GM19468 (cell line): Measurements from ENCODE around the gene SHC2.
"Not testable (repeated sequence)": the region's sequence is repeated elsewhere in the genome, so short reads cannot be mapped to it uniquely, and the experiment has no call there.

Experiments used
- ATAC-seq: cut with Tn5 transposase; IDR thresholded peaks from one replicate; pipeline ENCODE4 v1.9.1; 2021; ENCODE audit warnings: mild to moderate bottlenecking, moderate library complexity, moderate number of reproducible peaks; ENCODE audit not compliant: unreplicated experiment; ENCODE audit errors: extremely low read depth

The SHC2 gene

DNA sequence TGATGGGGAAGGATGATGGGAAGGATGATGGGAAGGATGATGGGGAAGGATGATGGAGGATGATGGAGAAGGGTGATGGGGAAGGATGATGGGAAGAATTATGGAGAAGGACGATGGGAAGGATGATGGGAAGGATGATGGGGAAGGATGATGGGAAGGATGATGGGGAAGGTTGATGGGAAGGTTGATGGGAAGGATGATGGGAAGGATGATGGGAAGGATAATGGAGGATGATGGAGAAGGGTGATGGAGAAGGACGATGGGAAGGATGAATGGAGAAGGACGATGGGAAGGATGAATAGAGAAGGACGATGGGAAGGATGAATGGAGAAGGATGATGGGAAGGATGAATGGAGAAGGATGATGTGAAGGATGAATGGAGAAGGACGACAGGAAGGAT lies 65.4 kb downstream of the SHC2 start:
- no peak for ATAC-seq

DNA sequence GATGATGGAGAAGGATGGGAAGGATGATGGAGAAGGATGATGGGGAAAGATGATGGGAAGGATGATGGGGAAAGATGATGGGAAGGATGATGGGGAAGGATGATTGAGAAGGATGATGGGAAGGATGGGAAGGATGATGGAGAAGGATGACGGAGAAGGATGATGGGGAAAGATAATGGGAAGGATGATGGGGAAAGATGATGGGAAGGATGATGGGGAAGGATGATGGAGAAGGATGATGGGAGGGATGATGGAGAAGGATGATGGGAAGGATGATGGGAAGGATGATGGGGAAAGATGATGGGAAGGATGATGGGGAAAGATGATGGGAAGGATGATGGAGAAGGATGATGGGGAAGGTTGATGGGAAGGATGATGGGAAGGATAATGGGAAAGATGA lies 66.0 kb downstream of the SHC2 start:
- ATAC-seq, result not testable (repeated sequence)

DNA sequence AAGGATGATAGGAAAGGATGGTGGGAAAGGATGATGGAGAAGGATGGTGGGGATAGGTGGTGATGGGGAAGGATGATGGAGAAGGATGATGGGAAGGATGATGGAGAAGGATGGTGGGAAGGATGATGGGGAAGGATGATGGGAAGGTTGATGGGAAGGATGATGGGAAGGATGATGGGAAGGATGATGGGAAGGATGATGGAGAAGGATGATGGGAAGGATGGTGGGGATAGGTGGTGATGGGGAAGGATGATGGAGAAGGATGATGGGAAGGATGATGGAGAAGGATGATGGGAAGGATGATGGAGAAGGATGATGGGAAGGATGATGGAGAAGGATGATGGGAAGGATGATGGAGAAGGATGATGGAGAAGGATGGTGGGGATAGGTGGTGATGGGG lies 67.3 kb downstream of the SHC2 start:
- not testable (repeated sequence) for ATAC-seq

DNA sequence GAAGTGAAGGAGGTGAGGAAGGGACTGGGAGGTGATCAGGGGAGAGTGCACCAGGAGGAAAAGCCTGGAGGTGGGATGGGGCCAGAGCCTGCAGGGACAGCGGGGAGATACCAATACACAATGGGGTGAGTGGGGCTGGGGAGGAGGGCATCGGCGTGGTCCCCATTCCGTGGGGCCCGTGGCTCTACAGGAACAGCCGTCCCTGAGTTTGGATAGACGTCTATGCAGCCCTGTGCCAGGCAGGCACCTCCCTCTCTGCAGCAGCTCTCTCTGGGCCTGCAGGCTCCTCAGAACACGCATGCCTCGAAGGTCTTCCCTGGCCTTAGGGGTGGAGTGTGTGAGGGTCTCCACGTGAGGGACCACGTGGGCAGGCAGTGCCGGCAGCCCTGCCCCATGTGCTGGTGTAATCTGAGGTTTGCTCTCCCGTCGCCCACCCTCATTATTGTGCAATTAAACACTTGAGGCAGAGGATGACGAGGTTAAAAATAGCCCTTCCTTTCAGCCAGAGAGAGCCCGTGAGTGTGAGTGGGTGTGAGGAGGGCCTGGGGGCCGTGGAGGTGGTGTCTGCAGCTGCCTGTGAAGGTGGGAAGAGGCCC lies 68.4 kb downstream of the SHC2 start:
- ATAC-seq, result no peak

DNA sequence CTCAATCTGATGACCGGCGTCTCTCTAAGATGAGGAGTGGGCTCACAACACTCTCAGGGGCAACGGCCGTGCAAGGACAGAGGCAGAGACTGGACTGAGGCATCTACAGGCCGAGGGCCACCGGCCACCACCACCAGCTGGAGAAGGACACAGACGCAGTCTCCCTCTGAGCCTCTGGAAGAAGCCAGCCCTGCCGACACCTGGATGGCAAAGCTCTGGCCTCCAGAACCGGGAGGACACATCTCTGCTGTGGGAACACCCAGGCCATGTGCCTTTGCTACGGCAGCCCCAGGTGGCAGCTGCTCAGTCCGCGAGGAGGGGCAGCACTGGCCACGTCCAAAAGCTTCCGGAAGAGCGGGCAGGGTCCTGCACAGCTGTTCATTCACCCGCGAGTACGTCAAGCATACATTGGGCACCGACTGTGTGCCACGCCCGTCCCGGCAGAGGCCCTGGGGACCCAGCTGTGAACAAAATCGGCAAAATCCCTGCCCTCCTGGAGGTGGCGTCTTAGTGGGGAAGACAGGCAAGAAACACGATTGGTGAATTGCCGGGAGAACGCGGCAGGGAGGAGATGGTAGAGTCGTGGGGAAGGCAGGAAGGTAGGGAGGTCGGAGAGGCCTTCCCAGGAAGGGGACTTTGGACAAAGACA lies 69.0 kb downstream of the SHC2 start:
- ATAC-seq, result no peak

DNA sequence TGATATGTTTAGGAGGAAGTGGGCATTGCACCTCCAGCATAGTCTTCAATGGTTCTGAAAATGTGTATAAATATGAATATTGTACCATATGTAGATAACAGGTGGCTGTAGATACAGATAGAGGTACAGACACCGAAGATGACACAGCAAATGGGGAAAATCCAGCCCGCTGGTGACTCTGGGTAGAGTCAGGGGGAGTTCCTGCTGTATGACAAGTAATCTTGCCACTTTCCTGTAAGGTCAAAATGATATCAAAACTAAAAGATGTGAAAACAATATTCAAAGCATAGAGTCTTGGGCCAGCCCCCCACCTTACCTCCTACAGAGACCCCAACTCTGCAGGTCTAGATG lies 69.7 kb downstream of the SHC2 start:
- no peak for ATAC-seq

DNA sequence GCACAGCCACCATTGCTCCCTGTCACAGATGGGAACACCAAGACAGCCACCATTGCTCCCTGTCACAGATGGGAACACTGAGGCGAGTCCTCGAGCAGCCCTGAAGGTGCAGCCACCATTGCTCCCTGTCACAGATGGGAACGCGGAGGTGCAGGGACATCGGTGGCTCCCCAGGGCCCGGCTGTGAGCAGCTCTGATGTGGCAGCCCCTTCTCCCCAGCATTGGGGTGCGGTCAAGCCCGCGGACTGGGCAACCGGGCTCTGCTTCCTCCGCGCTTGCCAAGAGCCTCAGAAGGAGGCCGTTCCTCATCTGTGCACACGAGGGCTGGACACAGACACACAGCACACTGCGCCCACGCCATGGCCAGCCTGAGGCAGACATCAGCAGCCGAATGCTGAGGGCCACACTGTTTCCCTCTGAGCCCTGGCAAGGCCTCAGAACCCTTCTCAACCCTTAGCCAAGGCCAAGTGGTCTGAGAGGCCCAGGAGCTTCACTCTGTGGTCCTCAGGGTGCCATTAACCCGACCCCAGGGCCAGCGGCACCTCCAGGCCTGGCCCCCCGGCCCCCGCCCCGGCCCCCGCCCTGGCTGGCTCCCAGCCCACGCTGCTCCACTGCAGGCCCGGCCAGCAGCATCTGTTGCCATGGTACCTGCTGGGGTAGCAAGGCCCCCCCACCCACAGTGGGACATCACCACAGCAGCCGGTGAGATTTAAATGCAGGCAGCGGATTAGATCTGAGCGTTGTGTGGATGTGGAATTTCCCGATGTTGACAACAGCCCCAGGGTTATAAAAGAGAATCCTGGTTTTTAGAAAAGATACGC lies 70.2 kb downstream of the SHC2 start:
- ATAC-seq, result no peak

DNA sequence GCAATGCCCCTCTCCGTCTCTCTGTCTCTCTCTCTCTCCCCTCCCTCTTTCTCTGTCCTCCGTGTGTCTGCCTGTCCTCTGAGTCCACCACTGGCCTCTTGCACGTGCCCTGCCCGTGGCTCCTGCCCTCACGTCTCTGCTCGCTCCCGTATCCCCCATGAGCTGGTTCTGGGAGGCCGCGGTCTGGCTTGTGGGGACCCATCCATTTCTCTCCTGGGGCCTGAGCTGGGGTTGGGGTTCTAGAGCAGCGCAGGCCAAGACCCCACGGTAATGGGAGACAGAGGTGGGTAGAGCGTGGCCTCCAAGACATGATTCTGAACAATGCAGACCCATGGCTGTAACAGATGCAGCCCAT lies 70.9 kb downstream of the SHC2 start:
- no peak for ATAC-seq

DNA sequence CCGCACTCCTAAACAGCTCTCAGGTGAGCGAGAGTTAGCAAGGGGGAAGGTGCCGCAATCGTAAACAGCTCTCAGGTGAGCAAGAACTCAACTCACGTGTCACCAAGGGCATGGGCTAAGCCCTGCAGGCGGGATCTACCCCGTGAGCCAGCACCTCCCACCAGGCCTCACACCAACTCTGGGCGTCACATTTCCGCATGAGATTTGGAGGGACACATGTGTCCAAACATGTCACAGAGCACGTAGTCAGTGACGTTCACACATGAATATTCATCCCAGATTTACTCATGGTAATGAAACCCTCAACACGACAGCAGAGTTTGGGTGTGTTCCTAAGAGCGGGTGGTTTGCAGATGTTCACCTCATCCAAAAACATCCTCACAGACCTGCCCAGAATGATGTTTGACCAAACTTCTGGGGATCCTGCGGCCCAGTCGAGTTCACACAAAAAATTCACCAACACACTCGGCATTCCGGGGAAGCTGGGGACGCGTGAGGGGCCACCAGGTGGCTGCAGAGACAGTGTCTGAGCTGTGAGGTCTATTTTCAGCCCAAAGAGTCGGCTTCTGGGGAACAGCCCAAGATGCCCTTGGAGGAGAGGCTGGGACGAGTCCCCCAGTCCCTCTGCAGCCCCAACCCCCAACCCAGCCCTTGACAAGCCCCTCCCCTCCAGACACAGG lies 71.4 kb downstream of the SHC2 start:
- no peak for ATAC-seq

DNA sequence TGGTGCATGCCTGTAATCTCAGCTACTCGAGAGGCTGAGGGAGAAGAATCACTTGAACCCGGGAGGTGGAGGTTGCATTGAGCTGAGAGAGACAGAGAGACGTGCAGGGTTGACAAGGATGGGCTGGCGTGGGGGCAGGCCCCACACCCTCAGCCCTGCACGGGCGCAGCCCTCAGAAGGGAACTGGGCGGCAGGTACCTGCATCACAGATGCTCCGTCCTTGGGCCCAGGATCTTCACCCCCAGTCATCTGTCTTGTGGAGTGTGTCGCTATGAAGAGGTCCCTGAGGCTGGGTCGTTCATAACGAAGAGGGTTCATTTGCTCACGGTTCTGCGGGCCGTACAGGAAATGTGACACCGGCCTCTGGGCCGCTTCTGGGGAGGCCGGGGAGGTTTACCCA lies 72.1 kb downstream of the SHC2 start:
- no peak for ATAC-seq

DNA sequence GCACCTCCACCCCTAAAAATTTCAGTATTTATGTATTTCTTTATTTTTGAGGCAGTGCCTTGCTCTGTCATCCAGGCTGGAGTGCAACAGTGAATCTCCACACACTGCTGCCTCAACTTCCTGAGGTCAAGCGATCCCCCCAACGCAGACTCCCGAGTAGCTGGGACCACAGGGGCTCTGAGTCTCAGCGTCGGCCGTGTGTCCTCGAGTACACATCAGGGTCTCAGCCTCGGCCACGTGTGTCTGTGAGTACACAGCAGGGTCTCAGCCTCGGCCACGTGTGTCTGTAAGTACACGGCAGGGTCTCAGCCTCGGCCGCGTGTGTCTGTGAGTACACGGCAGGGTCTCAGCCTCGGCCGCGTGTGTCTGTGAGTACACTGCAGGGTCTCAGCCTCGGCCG lies 73.1 kb downstream of the SHC2 start:
- ATAC-seq, result no peak

DNA sequence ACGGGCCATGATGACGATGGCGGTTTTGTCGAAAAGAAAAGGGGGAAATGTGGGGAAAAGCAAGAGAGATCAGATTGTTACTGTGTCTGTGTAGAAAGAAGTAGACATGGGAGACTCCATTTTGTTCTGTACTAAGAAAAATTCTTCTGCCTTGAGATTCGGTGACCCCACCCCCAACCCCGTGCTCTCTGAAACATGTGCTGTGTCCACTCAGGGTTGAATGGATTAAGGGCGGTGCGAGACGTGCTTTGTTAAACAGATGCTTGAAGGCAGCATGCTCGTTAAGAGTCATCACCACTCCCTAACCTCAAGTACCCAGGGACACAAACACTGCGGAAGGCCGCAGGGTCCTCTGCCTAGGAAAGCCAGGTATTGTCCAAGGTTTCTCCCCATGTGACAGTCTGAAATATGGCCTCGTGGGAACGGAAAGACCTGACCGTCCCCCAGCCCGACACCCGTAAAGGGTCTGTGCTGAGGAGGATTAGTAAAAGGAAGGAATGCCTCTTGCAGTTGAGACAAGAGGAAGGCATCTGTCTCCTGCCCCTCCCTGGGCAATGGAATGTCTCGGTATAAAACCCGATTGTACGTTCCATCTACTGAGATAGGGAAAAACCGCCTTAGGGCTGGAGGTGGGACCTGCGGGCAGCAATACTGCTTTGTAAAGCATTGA lies 74.1 kb downstream of the SHC2 start:
- not testable (repeated sequence) for ATAC-seq

DNA sequence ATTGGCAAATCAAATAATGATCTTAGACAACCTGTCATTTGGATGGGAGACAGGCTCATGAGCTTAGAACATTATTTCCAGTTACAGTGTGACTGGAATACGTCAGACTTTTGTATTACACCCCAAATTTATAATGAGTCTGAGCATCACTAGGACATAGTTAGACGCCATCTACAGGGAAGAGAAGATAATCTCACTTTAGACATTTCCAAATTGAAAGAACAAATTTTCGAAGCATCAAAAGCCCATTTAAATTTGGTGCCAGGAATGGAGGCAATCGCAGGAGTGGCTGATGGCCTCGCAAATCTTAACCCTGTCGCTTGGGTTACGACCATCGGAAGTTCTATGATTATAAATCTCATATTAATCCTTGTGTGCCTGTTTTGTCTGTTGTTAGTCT lies 74.6 kb downstream of the SHC2 start:
- ATAC-seq, result not testable (repeated sequence)

DNA sequence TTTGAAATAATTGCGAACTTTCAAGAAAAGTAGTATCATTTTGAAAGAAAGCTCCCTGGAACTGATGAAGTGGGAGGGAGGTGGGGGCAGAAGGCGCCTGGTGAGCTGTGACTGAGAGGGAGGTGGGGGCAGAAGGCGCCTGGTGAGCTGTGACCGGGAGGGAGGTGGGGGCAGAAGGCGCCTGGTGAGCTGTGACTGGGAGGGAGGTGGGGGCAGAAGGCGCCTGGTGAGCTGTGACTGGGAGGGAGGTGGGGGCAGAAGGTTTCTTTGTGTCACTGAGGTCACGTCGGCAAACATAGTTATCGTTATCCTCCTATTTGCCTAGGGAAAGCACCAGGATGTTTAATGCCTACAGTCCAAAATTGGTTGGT lies 76.0 kb downstream of the SHC2 start:
- ATAC-seq, result no peak

DNA sequence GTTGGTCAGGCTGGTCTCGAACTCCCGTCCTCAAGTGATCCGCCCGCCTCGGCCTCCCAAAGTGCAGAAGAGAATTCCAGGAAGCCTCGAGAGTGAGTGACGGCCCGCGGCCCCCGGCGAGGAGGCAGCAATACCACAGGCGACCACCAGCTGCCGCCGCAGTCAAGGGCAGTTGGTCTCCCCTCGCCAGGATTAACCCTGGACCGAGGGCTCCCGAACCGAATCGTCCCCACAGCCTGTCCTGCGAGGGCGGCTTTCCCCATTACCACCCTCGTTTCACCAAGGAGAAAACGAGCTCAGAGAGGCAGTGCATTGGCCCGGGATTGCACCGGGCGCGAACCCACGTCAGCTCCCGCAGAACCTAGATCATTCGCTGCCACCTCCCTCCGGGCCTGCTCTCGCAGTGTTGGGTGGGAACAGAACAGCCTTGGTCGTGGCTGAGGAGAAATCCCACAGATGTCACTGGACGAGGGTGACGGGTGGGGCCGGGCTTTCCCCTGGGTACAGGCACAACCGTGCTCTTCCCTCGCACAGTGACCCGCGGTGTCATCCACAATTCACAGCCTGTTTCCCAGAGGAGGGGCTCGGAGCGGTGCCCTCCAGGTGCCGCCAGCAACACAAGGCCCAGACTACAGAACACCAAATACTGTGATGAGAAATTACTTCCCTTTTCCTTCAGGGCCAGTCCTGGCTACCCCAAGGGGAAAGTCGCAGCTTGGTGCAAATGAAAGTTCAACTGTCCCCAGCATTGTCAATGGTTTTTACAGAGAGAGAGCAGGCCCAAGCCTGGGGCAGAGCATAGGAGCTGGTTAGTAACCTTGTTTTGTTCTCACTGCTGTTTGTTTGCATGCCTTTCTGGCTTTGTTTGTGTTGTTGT lies 76.7 kb downstream of the SHC2 start:
- ATAC-seq, result no peak

DNA sequence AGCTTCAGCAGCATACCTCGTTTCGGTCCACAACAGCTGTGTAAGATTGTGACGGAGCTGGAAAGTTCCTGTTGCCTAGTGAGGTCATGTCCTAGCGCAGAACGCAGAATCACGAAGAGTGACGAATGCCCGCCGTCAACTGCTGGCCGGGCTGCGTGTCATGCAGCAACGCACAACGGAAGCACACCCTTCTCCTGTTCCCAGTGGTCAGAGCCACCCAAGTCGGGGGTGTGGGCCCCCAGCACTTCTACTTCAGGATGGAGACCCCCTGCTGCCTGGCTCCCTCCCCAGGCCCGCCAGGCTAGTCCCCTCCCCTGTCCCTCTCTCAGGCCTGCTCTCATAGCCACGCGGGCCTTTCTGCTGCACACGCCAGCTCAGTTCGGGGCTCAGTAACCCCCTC lies 77.8 kb downstream of the SHC2 start:
- ATAC-seq, result no peak

DNA sequence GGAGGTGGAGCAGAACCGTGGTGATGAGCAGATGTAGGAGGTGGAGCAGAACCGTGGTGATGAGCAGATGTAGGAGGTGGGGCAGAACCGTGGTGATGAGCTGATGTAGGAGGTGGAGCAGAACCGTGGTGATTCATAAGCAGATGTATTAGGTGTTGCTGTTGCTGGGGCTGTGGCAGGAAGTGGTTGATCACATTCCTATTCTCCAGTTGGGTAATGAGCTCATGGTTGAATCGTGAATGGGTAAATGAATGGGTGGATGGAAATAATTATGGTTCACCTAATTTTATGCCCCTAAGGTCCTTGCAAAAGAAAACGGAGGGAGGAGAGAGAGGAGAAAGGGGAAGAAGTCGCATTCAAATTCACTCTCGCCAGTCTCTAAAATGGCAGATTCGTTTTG lies 78.3 kb downstream of the SHC2 start:
- not testable (repeated sequence) for ATAC-seq

DNA sequence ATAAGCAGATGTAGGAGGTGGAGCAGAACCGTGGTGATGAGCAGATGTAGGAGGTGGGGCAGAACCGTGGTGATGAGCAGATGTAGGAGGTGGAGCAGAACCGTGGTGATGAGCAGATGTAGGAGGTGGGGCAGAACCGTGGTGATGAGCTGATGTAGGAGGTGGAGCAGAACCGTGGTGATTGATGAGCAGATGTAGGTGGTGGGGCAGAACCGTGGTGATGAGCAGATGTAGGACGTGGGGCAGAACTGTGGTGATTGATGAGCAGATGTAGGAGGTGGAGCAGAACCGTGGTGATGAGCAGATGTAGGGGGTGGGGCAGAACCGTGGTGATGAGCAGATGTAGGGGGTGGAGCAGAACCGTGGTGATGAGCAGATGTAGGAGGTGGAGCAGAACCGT lies 78.9 kb downstream of the SHC2 start:
- ATAC-seq, result not testable (repeated sequence)

DNA sequence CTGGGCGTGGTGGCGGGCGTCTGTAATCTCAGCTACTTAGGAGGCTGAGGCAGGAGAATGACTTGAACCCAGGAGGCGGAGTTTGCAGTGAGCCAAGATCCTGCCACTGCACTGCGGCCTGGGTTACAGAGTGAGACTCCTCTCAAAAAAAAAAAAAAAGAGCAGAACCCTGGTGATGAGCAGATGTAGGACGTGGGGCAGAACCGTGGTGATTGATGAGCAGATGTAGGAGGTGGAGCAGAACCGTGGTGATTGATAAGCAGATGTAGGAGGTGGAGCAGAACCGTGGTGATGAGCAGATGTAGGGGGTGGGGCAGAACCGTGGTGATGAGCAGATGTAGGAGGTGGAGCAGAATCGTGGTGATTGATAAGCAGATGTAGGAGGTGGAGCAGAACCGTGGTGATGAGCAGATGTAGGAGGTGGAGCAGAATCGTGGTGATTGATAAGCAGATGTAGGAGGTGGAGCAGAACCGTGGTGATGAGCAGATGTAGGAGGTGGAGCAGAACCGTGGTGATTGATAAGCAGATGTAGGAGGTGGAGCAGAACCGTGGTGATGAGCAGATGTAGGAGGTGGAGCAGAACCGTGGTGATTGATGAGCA lies 80.1 kb downstream of the SHC2 start:
- not testable (repeated sequence) for ATAC-seq
